Endothelial cell of umbilical vein (primary cell): ENCODE measurements around the gene HBA2. TPM values are rescaled to one million over a fixed set of nuclear protein-coding genes. Genes with fewer than 3 reads are reported as not detected.
"Not testable (repeated sequence)": the region's sequence is repeated elsewhere in the genome, so short reads cannot be mapped to it uniquely, and the experiment has no call there.

Source experiments
- BruUV-seq: library from RNA; stranded (reverse); fragments of 400-500 nt; replicated peaks from 2 replicates; lab custom pipeline; 2021; lab: Mats Ljungman, UMichigan
- CTCF ChIA-PET: fragments of 300-600, 350-600 bp; sonication (Branson Sonifier 250); formaldehyde crosslinking; loops from one replicate; lab custom pipeline; 2021; ENCODE audit warnings: antibody characterized with exemption, inconsistent platforms; lab: Charles Lee
- POLR2A ChIA-PET: fragments of 300-600, 350-600 bp; sonication (Branson Sonifier 250); formaldehyde crosslinking; loops from one replicate; lab custom pipeline; 2021; ENCODE audit warnings: antibody characterized with exemption, inconsistent platforms; lab: Charles Lee
- DNase-seq: peaks from one replicate; pipeline ENCODE4 v3.0.0-alpha.2; 2011; ENCODE audit warnings: low read depth, low spot score
- FAIRE-seq: peaks from 2 replicates; lab custom pipeline; 2011; peaks lifted over from hg19 to GRCh38; lab: Jason Lieb, UNC
- H2AFZ ChIP-seq: 2 replicates; pipeline ENCODE4 v1.6.0; 2012; ENCODE audit warnings: low read depth, low read length, control low read depth, inconsistent platforms
- H3K27ac ChIP-seq: 2 replicates; pipeline ENCODE4 v1.5.1; 2011; ENCODE audit warnings: low read depth, mild to moderate bottlenecking, control low read depth, low read length, moderate library complexity; ENCODE audit not compliant: insufficient read depth
- H3K27me3 ChIP-seq, 2 experiments: 2 replicates each; pipeline versions ENCODE4 v1.6.0 to v1.6.1; 2011; ENCODE audit warnings: low read length in 2 of 2, mixed read lengths in 1 of 2; ENCODE audit not compliant: control insufficient read depth in 2 of 2, insufficient read depth in 2 of 2
- H3K36me3 ChIP-seq, 2 experiments: 2 replicates in 1 of 2; 3 replicates in 1 of 2; pipeline ENCODE4 v1.5.1; 2011; ENCODE audit warnings: low read length in 2 of 2, mild to moderate bottlenecking in 1 of 2, moderate library complexity in 1 of 2; ENCODE audit not compliant: control insufficient read depth in 2 of 2, insufficient read depth in 2 of 2; ENCODE audit errors: extremely low read depth in 1 of 2
- H3K4me1 ChIP-seq: 3 replicates; pipeline ENCODE4 v1.5.1; 2011; ENCODE audit warnings: mild to moderate bottlenecking, low read length; ENCODE audit not compliant: control insufficient read depth, insufficient read depth; ENCODE audit errors: extremely low read depth
- H3K4me2 ChIP-seq: 2 replicates; pipeline ENCODE4 v1.6.1; 2011; ENCODE audit warnings: low read length, control low read depth, mixed read lengths; ENCODE audit not compliant: insufficient read depth
- H3K4me3 ChIP-seq, 3 experiments: fragments of 200-600 bp in 1 of 3; sonication (generic), shearing (Covaris generic) in 1 of 3; replicated peaks in 1 of 3; 2 replicates each; pipeline ENCODE4 v1.5.1; 2011 to 2016; ENCODE audit warnings: control low read depth in 3 of 3, low read length in 3 of 3, mild to moderate bottlenecking in 2 of 3, inconsistent platforms in 1 of 3, low read depth in 1 of 3, moderate library complexity in 1 of 3; ENCODE audit not compliant: insufficient read depth in 1 of 3
- H3K79me2 ChIP-seq: 2 replicates; pipeline ENCODE4 v1.6.0; 2012; ENCODE audit warnings: low read length, inconsistent platforms; ENCODE audit not compliant: control insufficient read depth, insufficient read depth
- H3K9ac ChIP-seq: replicated peaks from 2 replicates; pipeline ENCODE3; 2011; ENCODE audit warnings: low read length, control low read depth; ENCODE audit not compliant: insufficient read depth; ENCODE audit errors: extremely low read depth
- H3K9me1 ChIP-seq: replicated peaks from 3 replicates; pipeline ENCODE4 v1.6.0; 2011; ENCODE audit warnings: mild to moderate bottlenecking, low read length; ENCODE audit not compliant: control insufficient read depth, insufficient read depth; ENCODE audit errors: extremely low read depth
- H3K9me3 ChIP-seq: replicated peaks from 2 replicates; pipeline ENCODE4 v1.5.1; 2012; ENCODE audit warnings: low read length, inconsistent platforms; ENCODE audit not compliant: control insufficient read depth, insufficient read depth
- H4K20me1 ChIP-seq: replicated peaks from 2 replicates; pipeline ENCODE3; 2011; ENCODE audit warnings: mild to moderate bottlenecking, low read length; ENCODE audit not compliant: control insufficient read depth, insufficient read depth; ENCODE audit errors: extremely low read depth
- FOS ChIP-seq: IDR thresholded peaks from 2 replicates; pipeline ENCODE4 v1.6.1; 2011; ENCODE audit warnings: mild to moderate bottlenecking, low read length, moderate library complexity, borderline replicate concordance; ENCODE audit not compliant: insufficient read depth
- JUN ChIP-seq: IDR thresholded peaks from 2 replicates; pipeline ENCODE4 v1.6.1; 2011; ENCODE audit warnings: borderline replicate concordance, low read depth; ENCODE audit not compliant: insufficient read length, insufficient read depth
- dilution Hi-C: fragments of 300-500 bp; cut with MboI; formaldehyde crosslinking; loops from one replicate; pipeline ENCODE4 v1.15.0; 2019; ENCODE audit warnings: low sequenced_read_pairs; ENCODE audit not compliant: extremely low pct_ligation_motif_present
- intact Hi-C: fragments of 100-400 bp; cut with micrococcal nuclease; formaldehyde crosslinking; loops from one replicate; pipeline ENCODE4 v1.10.0; 2022
- polyA plus RNA-seq, 4 experiments: library from polyadenylated mRNA; depleted of rRNA in 3 of 4; stranded (reverse) in 3 of 4; unstranded in 1 of 4; fragments of >200 nt; gene quantifications; 2 replicates each; pipeline versions ENCODE4 v1.2.1 to v1.2.3, GENCODE V29; 2011 to 2012; ENCODE audit warnings: missing spikeins in 1 of 4
- total RNA-seq: library from RNA; stranded (reverse); gene quantifications from 2 replicates; pipeline ENCODE4 v1.2.3, GENCODE V29; 2021
- TF ChIP-seq, protein P1 (sequence below): IDR thresholded peaks from 2 replicates; pipeline ENCODE4 v1.6.1; 2011; ENCODE audit not compliant: insufficient read depth, insufficient read length

HBA2 gene
- total and polyA plus RNA-seq, 2 donors (not counting 3 experiments of a cell fraction or from before 2014, with no cell fraction given), result not detected

DNA sequence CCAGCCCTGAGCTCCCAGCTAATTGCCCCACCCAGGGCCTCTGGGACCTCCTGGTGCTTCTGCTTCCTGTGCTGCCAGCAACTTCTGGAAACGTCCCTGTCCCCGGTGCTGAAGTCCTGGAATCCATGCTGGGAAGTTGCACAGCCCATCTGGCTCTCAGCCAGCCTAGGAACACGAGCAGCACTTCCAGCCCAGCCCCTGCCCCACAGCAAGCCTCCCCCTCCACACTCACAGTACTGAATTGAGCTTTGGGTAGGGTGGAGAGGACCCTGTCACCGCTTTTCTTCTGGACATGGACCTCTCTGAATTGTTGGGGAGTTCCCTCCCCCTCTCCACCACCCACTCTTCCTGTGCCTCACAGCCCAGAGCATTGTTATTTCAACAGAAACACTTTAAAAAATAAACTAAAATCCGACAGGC, 2.6 kb upstream of the HBA2 start:
- CTCF ChIA-PET, result interaction anchor here (0.6 to 1.3 kb wide), 2 partner anchors 27 to 63 kb away, joined by 3 to 5 read pairs; no protein-coding TSS in a partner anchor
- H3K9me3 ChIP-seq, H3K9me1 ChIP-seq, H3K79me2 ChIP-seq, H3K27ac ChIP-seq, H3K36me3 ChIP-seq, H2AFZ ChIP-seq, POLR2A ChIA-PET, BruUV-seq, H3K4me3 ChIP-seq, H3K4me1 ChIP-seq, dilution Hi-C loops, H3K4me2 ChIP-seq, H4K20me1 ChIP-seq, intact Hi-C loops, H3K9ac ChIP-seq, DNase-seq: not testable (repeated sequence)
- FAIRE-seq, result peak; percentile 94
- H3K27me3 ChIP-seq, result peaks cover 51 to 55% of the 10 kb centered on the region in 2 experiments

DNA sequence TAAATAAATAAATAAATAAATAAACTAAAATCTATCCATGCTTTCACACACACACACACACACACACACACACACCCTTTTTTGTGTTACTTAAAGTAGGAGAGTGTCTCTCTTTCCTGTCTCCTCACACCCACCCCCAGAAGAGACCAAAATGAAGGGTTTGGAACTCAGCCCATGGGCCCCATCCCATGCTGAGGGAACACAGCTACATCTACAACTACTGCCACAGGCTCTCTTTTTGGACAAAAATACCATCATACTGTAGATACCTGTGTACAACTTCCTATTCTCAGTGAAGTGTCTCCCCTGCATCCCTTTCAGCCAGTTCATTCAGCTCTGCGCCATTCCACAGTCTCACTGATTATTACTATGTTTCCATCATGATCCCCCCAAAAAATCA, 1.9 kb upstream of the HBA2 start:
- Histone ChIP-seq H3K36me3 (no peaks in the 10 kb centered on the region), H3K9me3 (no peaks in the 10 kb centered on the region), H3K27ac (no peak overlapping the region), H3K27me3 (peaks cover 50 to 55% of the 10 kb centered on the region in 2 experiments), H3K4me1 (no peaks in the 10 kb centered on the region), H3K9me1 (no peaks in the 10 kb centered on the region), H4K20me1 (no peaks in the 10 kb centered on the region), H3K79me2 (no peaks in the 10 kb centered on the region), H3K9ac (no peak overlapping the region), H2AFZ (no peak overlapping the region), H3K4me2 (no peak overlapping the region), H3K4me3 (no peak overlapping the region)
- dilution Hi-C loops (no loop called here), intact Hi-C loops (no loop called here)
- no peak for FAIRE-seq
- CTCF ChIA-PET, result interaction anchor here (1.3 to 1.9 kb wide), 2 partner anchors 10 to 64 kb away, joined by 5 read pairs; partner anchors contain the start of gene HBQ1
- DNase-seq, result no peak
- TF ChIP-seq, protein P1, sequence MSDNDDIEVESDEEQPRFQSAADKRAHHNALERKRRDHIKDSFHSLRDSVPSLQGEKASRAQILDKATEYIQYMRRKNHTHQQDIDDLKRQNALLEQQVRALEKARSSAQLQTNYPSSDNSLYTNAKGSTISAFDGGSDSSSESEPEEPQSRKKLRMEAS, result no peak
- TF ChIP-seq JUN, result no peak
- TF ChIP-seq FOS, result no peak
- no TSS peak for BruUV-seq
- POLR2A ChIA-PET, result no interaction called here
